Measurements from ENCODE around the gene WWC2. TPM values are rescaled to one million over a fixed set of nuclear protein-coding genes. Genes with fewer than 3 reads are reported as not detected.

WWC2 gene
- total RNA-seq, 1 donor from 2014 or later, result 24.6 TPM

GRCh38 chr4:183342541-183343533 lies 243.8 kb downstream of the WWC2 start:
- H3K27me3 Mint-ChIP-seq, result peaks cover 17% of the 10 kb centered on the region
- H3K9me3 Mint-ChIP-seq, result no peaks in the 10 kb centered on the region
- no peak for DNase-seq (ENCODE audit: extremely low spot score, unreplicated experiment)
- no peak overlapping the region for H3K27ac Mint-ChIP-seq
- H3K4me3 Mint-ChIP-seq, result no peak overlapping the region
- H3K4me1 Mint-ChIP-seq (ENCODE audit: unreplicated experiment), result no peaks in the 10 kb centered on the region
- H3K36me3 Mint-ChIP-seq, result no peaks in the 10 kb centered on the region
- TF ChIP-seq, protein P1, sequence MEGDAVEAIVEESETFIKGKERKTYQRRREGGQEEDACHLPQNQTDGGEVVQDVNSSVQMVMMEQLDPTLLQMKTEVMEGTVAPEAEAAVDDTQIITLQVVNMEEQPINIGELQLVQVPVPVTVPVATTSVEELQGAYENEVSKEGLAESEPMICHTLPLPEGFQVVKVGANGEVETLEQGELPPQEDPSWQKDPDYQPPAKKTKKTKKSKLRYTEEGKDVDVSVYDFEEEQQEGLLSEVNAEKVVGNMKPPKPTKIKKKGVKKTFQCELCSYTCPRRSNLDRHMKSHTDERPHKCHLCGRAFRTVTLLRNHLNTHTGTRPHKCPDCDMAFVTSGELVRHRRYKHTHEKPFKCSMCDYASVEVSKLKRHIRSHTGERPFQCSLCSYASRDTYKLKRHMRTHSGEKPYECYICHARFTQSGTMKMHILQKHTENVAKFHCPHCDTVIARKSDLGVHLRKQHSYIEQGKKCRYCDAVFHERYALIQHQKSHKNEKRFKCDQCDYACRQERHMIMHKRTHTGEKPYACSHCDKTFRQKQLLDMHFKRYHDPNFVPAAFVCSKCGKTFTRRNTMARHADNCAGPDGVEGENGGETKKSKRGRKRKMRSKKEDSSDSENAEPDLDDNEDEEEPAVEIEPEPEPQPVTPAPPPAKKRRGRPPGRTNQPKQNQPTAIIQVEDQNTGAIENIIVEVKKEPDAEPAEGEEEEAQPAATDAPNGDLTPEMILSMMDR (conservative IDR thresholded peaks at IDR 0.05), result no peak

DNA sequence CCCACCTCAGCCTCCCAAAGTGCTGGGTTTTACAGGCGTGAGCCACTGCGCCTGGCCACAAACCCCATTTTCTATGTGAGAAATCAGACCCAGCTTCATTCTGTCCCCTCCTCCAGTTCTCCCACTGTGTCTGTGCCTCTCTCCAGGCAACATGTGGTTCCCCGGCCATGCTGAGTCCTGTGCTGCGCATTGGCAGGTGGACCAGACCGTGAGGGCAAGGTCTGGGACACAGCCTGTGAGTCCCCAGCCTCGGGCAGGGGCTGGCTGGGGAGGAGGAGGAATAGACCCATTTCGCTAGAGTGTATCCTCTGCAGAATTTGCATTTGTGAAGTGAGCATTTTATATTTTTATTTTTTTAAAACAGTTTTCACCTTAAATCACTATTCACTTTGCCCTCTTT lies 244.7 kb downstream of the WWC2 start:
- Mint-ChIP-seq H3K4me3 (no peak overlapping the region), H3K36me3 (no peaks in the 10 kb centered on the region), H3K27me3 (peaks cover 17% of the 10 kb centered on the region), H3K4me1 (ENCODE audit: unreplicated experiment) (no peaks in the 10 kb centered on the region), H3K9me3 (no peaks in the 10 kb centered on the region), H3K27ac (no peak overlapping the region)
- TF ChIP-seq, protein P1 (conservative IDR thresholded peaks at IDR 0.05), result no peak
- DNase-seq (ENCODE audit: extremely low spot score, unreplicated experiment), result no peak

- Mint-ChIP-seq H3K4me3 (no peak overlapping the region), H3K9me3 (no peaks in the 10 kb centered on the region), H3K27ac (no peak overlapping the region), H3K27me3 (peaks cover 18% of the 10 kb centered on the region), H3K4me1 (ENCODE audit: unreplicated experiment) (no peaks in the 10 kb centered on the region), H3K36me3 (no peaks in the 10 kb centered on the region)
- no peak for DNase-seq (ENCODE audit: extremely low spot score, unreplicated experiment)
- TF ChIP-seq, protein P1 (conservative IDR thresholded peaks at IDR 0.05), result no peak
Observed at GRCh38 chr4:183344523-183345255, 245.6 kb downstream of the WWC2 start.

DNA sequence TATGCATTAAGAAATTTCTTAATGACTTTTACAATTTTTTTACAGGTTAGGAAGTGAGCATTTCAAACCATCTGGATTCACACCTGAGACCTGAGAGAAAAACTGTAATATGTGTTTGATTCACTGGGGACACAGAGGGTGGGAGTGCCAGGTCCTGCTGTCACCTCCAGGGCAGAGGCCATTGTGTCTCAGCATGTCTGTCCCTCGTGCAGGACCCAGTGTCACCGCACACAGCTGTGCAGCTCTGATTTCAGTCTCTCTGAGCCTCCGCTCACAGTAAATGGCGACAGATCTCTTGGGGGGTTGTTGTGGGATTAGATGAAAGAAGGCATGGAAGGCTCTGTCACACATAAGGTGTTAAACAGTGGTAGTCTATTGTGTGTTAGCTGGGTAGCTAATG lies 246.2 kb downstream of the WWC2 start:
- Mint-ChIP-seq H3K9me3 (peaks cover under 1% of the 10 kb centered on the region), H3K4me3 (no peak overlapping the region), H3K36me3 (peaks cover under 1% of the 10 kb centered on the region), H3K27ac (no peak overlapping the region), H3K27me3 (peaks cover 16% of the 10 kb centered on the region), H3K4me1 (ENCODE audit: unreplicated experiment) (peaks cover 1% of the 10 kb centered on the region)
- no peak for DNase-seq (ENCODE audit: extremely low spot score, unreplicated experiment)
- TF ChIP-seq, protein P1 (conservative IDR thresholded peaks at IDR 0.05), result no peak

DNA sequence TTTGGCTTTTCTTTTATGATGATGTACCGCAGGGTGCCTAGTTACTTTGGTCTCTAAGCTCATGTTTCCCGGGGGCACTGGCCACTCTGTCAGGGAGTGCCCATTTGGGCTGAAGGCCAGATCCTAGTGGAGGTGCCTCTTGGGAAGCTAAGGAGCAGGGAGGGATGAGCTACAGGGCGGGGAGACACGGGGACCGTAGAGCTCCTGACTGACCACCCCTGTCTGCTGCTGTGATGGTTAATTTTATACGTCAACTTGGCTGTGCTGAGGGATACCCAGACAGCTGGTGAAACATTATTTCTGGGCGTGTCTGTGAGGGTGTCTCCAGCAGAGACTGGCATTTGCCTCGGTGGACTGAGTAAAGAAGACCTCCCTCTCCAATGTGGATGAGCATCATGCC lies 248.1 kb downstream of the WWC2 start:
- H3K9me3 Mint-ChIP-seq, result peaks cover 8% of the 10 kb centered on the region
- TF ChIP-seq, protein P1 (conservative IDR thresholded peaks at IDR 0.05), result no peak
- H3K4me1 Mint-ChIP-seq (ENCODE audit: unreplicated experiment), result peaks cover 10% of the 10 kb centered on the region
- DNase-seq (ENCODE audit: extremely low spot score, unreplicated experiment), result no peak
- no peak overlapping the region for H3K27ac Mint-ChIP-seq
- H3K36me3 Mint-ChIP-seq, result peaks cover 4% of the 10 kb centered on the region
- no peak overlapping the region for H3K4me3 Mint-ChIP-seq
- peaks cover 9% of the 10 kb centered on the region for H3K27me3 Mint-ChIP-seq

Measured in type B pancreatic cell (in vitro differentiated cells).